H9 (cell line): Measurements from ENCODE around the gene KLHL22. TPM values are rescaled to one million over a fixed set of nuclear protein-coding genes. Genes with fewer than 3 reads are reported as not detected.

ENCODE experiments used
- DNase-seq: peaks from one replicate; pipeline ENCODE4 v3.0.0-alpha.2; 2017
- H2AFZ ChIP-seq: one replicate; pipeline ENCODE4 v1.6.1; 2013; ENCODE audit warnings: mild to moderate bottlenecking, low read length, control low read depth, moderate library complexity
- H2AK5ac ChIP-seq: 2 replicates; pipeline ENCODE4 v1.6.1; 2013; ENCODE audit warnings: low read length, control low read depth, mixed read lengths; ENCODE audit not compliant: insufficient read length
- H2BK120ac ChIP-seq: one replicate; pipeline ENCODE4 v1.6.1; 2013; ENCODE audit warnings: low read depth, mild to moderate bottlenecking, low read length, control low read depth, inconsistent platforms; ENCODE audit not compliant: poor library complexity, severe bottlenecking
- H2BK12ac ChIP-seq: 2 replicates; pipeline ENCODE4 v1.6.1; 2013; ENCODE audit warnings: low read length, control low read depth, mixed read lengths, low read depth; ENCODE audit not compliant: insufficient read length
- H2BK15ac ChIP-seq: 2 replicates; pipeline ENCODE4 v1.6.1; 2013; ENCODE audit warnings: low read depth, low read length, control low read depth
- H2BK20ac ChIP-seq: one replicate; pipeline ENCODE4 v1.6.1; 2013; ENCODE audit warnings: low read depth, mild to moderate bottlenecking, low read length, control low read depth, inconsistent platforms; ENCODE audit not compliant: poor library complexity, severe bottlenecking
- H2BK5ac ChIP-seq: 2 replicates; pipeline ENCODE4 v1.6.1; 2013; ENCODE audit warnings: low read length, control low read depth, mixed read lengths; ENCODE audit not compliant: insufficient read length
- H3K14ac ChIP-seq: 2 replicates; pipeline ENCODE4 v1.6.1; 2013; ENCODE audit warnings: low read length, control low read depth; ENCODE audit not compliant: insufficient read depth
- H3K18ac ChIP-seq: 2 replicates; pipeline ENCODE4 v1.6.1; 2013; ENCODE audit warnings: low read depth, mild to moderate bottlenecking, mixed read lengths, low read length, control low read depth; ENCODE audit not compliant: insufficient read length
- H3K23ac ChIP-seq: 2 replicates; pipeline ENCODE4 v1.6.1; 2013; ENCODE audit warnings: low read length, control low read depth, mixed read lengths, low read depth; ENCODE audit not compliant: insufficient read length
- H3K23me2 ChIP-seq: 2 replicates; pipeline ENCODE4 v1.6.1; 2013; ENCODE audit warnings: low read depth, mild to moderate bottlenecking, mixed read lengths, low read length, control low read depth; ENCODE audit not compliant: insufficient read length, poor library complexity, severe bottlenecking
- H3K27ac ChIP-seq: 2 replicates; pipeline ENCODE4 v1.5.1; 2013; ENCODE audit warnings: low read length, control low read depth, mixed read lengths, low read depth; ENCODE audit not compliant: insufficient read length
- H3K27me3 ChIP-seq: 2 replicates; pipeline ENCODE4 v1.6.1; 2013; ENCODE audit warnings: low read length, control low read depth, inconsistent platforms; ENCODE audit not compliant: insufficient read depth
- H3K4ac ChIP-seq: 2 replicates; pipeline ENCODE4 v1.6.1; 2013; ENCODE audit warnings: low read depth, mild to moderate bottlenecking, control low read depth, inconsistent platforms, low read length, moderate library complexity
- H3K4me1 ChIP-seq: 2 replicates; pipeline ENCODE4 v1.6.1; 2013; ENCODE audit warnings: low read length, control low read depth, inconsistent platforms; ENCODE audit not compliant: insufficient read depth
- H3K4me2 ChIP-seq: 2 replicates; pipeline ENCODE4 v1.6.1; 2013; ENCODE audit warnings: low read length, control low read depth, mixed read lengths; ENCODE audit not compliant: insufficient read length, insufficient read depth
- H3K56ac ChIP-seq: 2 replicates; pipeline ENCODE4 v1.6.1; 2013; ENCODE audit warnings: low read depth, mild to moderate bottlenecking, mixed read lengths, low read length, control low read depth; ENCODE audit not compliant: insufficient read length
- H3K79me1 ChIP-seq: 2 replicates; pipeline ENCODE4 v1.6.1; 2013; ENCODE audit warnings: low read depth, mild to moderate bottlenecking, moderate library complexity, low read length, control low read depth, inconsistent platforms; ENCODE audit not compliant: insufficient read depth, poor library complexity, severe bottlenecking
- H3K79me2 ChIP-seq: 2 replicates; pipeline ENCODE4 v1.6.1; 2013; ENCODE audit warnings: low read length, control low read depth, inconsistent platforms; ENCODE audit not compliant: insufficient read depth
- H3K9ac ChIP-seq: 2 replicates; pipeline ENCODE4 v1.6.1; 2013; ENCODE audit warnings: low read length, control low read depth, mixed read lengths; ENCODE audit not compliant: insufficient read length; ENCODE audit errors: extremely low read depth
- H3K9me3 ChIP-seq: one replicate; pipeline ENCODE4 v1.6.1; 2013; ENCODE audit warnings: low read depth, low read length, inconsistent platforms; ENCODE audit not compliant: control insufficient read depth
- H3T11ph ChIP-seq: one replicate; pipeline ENCODE4 v1.6.1; 2013; ENCODE audit warnings: mild to moderate bottlenecking, low read length, control low read depth, inconsistent platforms
- H4K20me1 ChIP-seq: one replicate; pipeline ENCODE4 v1.6.1; 2013; ENCODE audit not compliant: control insufficient read depth, insufficient read length, insufficient read depth
- H4K5ac ChIP-seq: 2 replicates; pipeline ENCODE4 v1.6.1; 2013; ENCODE audit warnings: low read depth, mild to moderate bottlenecking, mixed read lengths, low read length, control low read depth; ENCODE audit not compliant: insufficient read length
- H4K8ac ChIP-seq: replicated peaks from 2 replicates; pipeline ENCODE4 v1.6.1; 2013; ENCODE audit warnings: low read length, control low read depth, mixed read lengths, low read depth; ENCODE audit not compliant: insufficient read length
- H4K91ac ChIP-seq: 2 replicates; pipeline ENCODE4 v1.6.1; 2013; ENCODE audit warnings: low read depth, mild to moderate bottlenecking, moderate library complexity, mixed read lengths, low read length, control low read depth; ENCODE audit not compliant: insufficient read length
- H3K27ac Mint-ChIP-seq, 3 experiments: 2 replicates in 2 of 3; 3 replicates in 1 of 3; pipeline ENCODE4 v1.8.0; 2020 to 2021; ENCODE audit warnings: mixed read lengths in 3 of 3, mild to moderate bottlenecking in 1 of 3, moderate library complexity in 1 of 3
- H3K27me3 Mint-ChIP-seq: 2 replicates; pipeline ENCODE4 v1.8.0; 2021; ENCODE audit warnings: low read depth, mild to moderate bottlenecking, moderate library complexity, mixed read lengths
- H3K36me3 Mint-ChIP-seq, 3 experiments: 2 replicates in 2 of 3; 3 replicates in 1 of 3; pipeline ENCODE4 v1.8.0; 2020 to 2021; ENCODE audit warnings: low read depth in 3 of 3, mixed read lengths in 3 of 3; ENCODE audit not compliant: insufficient read depth in 1 of 3
- H3K4me1 Mint-ChIP-seq, 2 experiments: 2 replicates each; pipeline ENCODE4 v1.8.0; 2020; ENCODE audit warnings: mixed read lengths in 2 of 2
- H3K4me3 Mint-ChIP-seq, 2 experiments: 2 replicates in 1 of 2; 3 replicates in 1 of 2; pipeline ENCODE4 v1.8.0; 2020 to 2021; ENCODE audit warnings: mild to moderate bottlenecking in 2 of 2, mixed read lengths in 2 of 2, moderate library complexity in 1 of 2
- H3K9me3 Mint-ChIP-seq, 2 experiments: 2 replicates in 1 of 2; 3 replicates in 1 of 2; pipeline ENCODE4 v1.8.0; 2020; ENCODE audit warnings: mild to moderate bottlenecking in 2 of 2, mixed read lengths in 2 of 2, moderate library complexity in 1 of 2
- WGBS: extraction: QIAGEN DNeasy Blood & Tissue Kit; methylation state at CpG from one replicate; pipeline ENCODE4 v1.1.7; 2013; ENCODE audit warnings: missing lambda C conversion rate, low lambda C conversion rate, mixed read lengths; ENCODE audit not compliant: insufficient read length; ENCODE audit errors: extremely low coverage; 5-methylcytosine and 5-hydroxymethylcytosine counted together
- total RNA-seq: library from RNA; stranded (reverse); gene quantifications from 2 replicates; pipeline ENCODE4 v1.2.1, GENCODE V29; 2021
- TF ChIP-seq, protein P1 (sequence below): fragments of 200-600 bp; sonication (generic); conservative IDR thresholded peaks from 3 replicates; pipeline ENCODE4 v1.8.0; 2021; ENCODE audit warnings: antibody characterized with exemption, mild to moderate bottlenecking

KLHL22 gene
- total RNA-seq, 1 experiment from 2014 or later: 11.9 TPM

DNA sequence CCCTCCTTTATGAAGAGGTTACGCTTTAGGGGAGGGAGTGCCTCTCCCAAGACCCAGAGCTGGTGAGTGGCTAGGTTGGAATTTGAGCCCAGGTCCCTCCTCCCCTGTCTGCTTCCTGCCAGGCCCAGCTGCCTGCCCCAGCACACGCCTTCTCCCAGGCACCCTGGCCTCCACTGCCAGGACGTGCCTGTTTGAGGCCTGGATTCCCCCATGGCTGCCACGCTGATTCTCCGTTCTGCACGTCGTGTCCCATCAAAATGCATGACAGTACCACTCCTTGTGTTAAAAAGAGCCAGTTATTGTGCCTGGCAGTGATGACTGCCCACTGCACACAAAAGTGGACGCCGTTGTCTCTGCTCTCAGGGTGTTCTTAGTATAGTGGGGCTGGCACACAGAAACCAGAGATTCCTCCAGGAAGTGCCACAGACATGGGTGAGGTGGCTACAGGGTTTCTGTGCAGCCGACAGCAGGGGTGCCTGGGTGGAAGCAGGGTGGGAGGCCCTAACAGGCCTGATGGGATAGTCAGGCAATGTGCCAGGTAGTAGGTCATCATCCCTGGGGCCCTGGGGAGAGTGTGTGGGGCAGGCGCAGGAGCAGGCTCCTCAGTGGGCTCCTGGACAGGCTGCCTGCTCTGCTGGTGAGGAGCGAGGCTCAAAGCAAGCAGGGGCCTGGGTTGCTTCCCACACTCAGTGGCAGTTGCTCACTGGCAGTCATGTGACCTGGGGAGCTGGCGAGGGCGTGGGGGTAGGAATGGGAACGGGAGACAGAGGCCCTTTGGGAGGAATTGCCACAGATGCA is 36.0 kb upstream of the KLHL22 start:
- Histone ChIP-seq H3K4me2 (no peak overlapping the region), H3K27me3 (no peaks in the 10 kb centered on the region), H2AK5ac (no peak overlapping the region), H2BK12ac (no peak overlapping the region), H4K5ac (no peak overlapping the region), H3K23ac (no peak overlapping the region), H3K4ac (no peak overlapping the region; the same call in 1 of the 2 replicates), H2BK15ac (no peak overlapping the region), H3K18ac (no peak overlapping the region), H2BK120ac (no peak overlapping the region), H3K27ac (no peak overlapping the region), H4K20me1 (no peaks in the 10 kb centered on the region), H2BK20ac (no peak overlapping the region), H3K23me2 (no peaks in the 10 kb centered on the region), H2BK5ac (no peak overlapping the region), H4K8ac (no peak overlapping the region), H3K9me3 (no peaks in the 10 kb centered on the region), H3K79me1 (peaks cover 10% of the 10 kb centered on the region), H4K91ac (no peak overlapping the region), H2AFZ (no peak overlapping the region), H3K79me2 (no peaks in the 10 kb centered on the region; the same call in 1 of the 2 replicates), H3K9ac (no peak overlapping the region), H3T11ph (no peak overlapping the region), H3K4me1 (no peaks in the 10 kb centered on the region; the same call in 1 of the 2 replicates), H3K14ac (no peak overlapping the region; the same call in 1 of the 2 replicates), H3K56ac (no peak overlapping the region)
- TF ChIP-seq, protein P1, sequence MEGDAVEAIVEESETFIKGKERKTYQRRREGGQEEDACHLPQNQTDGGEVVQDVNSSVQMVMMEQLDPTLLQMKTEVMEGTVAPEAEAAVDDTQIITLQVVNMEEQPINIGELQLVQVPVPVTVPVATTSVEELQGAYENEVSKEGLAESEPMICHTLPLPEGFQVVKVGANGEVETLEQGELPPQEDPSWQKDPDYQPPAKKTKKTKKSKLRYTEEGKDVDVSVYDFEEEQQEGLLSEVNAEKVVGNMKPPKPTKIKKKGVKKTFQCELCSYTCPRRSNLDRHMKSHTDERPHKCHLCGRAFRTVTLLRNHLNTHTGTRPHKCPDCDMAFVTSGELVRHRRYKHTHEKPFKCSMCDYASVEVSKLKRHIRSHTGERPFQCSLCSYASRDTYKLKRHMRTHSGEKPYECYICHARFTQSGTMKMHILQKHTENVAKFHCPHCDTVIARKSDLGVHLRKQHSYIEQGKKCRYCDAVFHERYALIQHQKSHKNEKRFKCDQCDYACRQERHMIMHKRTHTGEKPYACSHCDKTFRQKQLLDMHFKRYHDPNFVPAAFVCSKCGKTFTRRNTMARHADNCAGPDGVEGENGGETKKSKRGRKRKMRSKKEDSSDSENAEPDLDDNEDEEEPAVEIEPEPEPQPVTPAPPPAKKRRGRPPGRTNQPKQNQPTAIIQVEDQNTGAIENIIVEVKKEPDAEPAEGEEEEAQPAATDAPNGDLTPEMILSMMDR: no peak
- no CpG with 5 or more reads among the region's 15 CpGs for WGBS
- Mint-ChIP-seq H3K36me3 (peaks cover 13 to 27% (median 19%) of the 10 kb centered on the region in 3 experiments), H3K9me3 (peaks cover 5 to 8% of the 10 kb centered on the region in 2 experiments), H3K4me3 (no peak overlapping the region), H3K27me3 (no peaks in the 10 kb centered on the region), H3K27ac (peak overlapping the region; percentile 72 to 88 (median 82); a peak in 6 of 7 replicates), H3K4me1 (peaks cover 28 to 31% of the 10 kb centered on the region in 2 experiments)
- peak; percentile 81 for DNase-seq
